KMS-11 (cell line): ENCODE results near the gene RAB11FIP2.

Experiments
- H2AFZ ChIP-seq: fragments of 200-600 bp; sonication (generic); 2 replicates; pipeline ENCODE4 v1.6.1; 2016; ENCODE audit warnings: antibody characterized with exemption, mixed run types, low read depth
- H3K27ac ChIP-seq: fragments of 200-600 bp; sonication (generic); 2 replicates; pipeline ENCODE4 v1.6.1; 2016; ENCODE audit warnings: mild to moderate bottlenecking, mixed run types
- H3K27me3 ChIP-seq: fragments of 200-600 bp; sonication (generic); 2 replicates; pipeline ENCODE4 v1.6.1; 2017; ENCODE audit warnings: mild to moderate bottlenecking, low read depth, mixed run types, moderate library complexity; ENCODE audit not compliant: insufficient read depth
- H3K36me3 ChIP-seq: fragments of 200-600 bp; sonication (generic); 2 replicates; pipeline ENCODE4 v1.6.1; 2017; ENCODE audit warnings: mild to moderate bottlenecking, mixed run types; ENCODE audit not compliant: insufficient read depth
- H3K4me1 ChIP-seq: fragments of 200-600 bp; sonication (generic); 2 replicates; pipeline ENCODE4 v1.6.1; 2016; ENCODE audit warnings: mild to moderate bottlenecking, low read depth, mixed run types; ENCODE audit not compliant: poor library complexity, severe bottlenecking
- H3K4me2 ChIP-seq: fragments of 200-600 bp; sonication (generic); 2 replicates; pipeline ENCODE4 v1.7.0; 2016; ENCODE audit warnings: mild to moderate bottlenecking, mixed run types
- H3K4me3 ChIP-seq: fragments of 200-600 bp; sonication (generic); IDR thresholded peaks from 2 replicates; pipeline ENCODE4 v1.6.1; 2017; ENCODE audit warnings: low read depth, low read length, mixed read lengths; ENCODE audit not compliant: insufficient read depth
- H3K79me2 ChIP-seq: fragments of 200-600 bp; sonication (generic); 2 replicates; pipeline ENCODE4 v1.6.1; 2016; ENCODE audit warnings: low read depth, mixed run types; ENCODE audit not compliant: insufficient read depth
- H3K9ac ChIP-seq: fragments of 200-600 bp; sonication (generic); 2 replicates; pipeline ENCODE4 v1.6.1; 2016; ENCODE audit warnings: mild to moderate bottlenecking, mixed run types
- H4K20me1 ChIP-seq: fragments of 200-600 bp; sonication (generic); 2 replicates; pipeline ENCODE4 v1.6.1; 2016; ENCODE audit warnings: mild to moderate bottlenecking, mixed run types; ENCODE audit not compliant: insufficient read depth
- TF ChIP-seq, protein P1 (sequence below): fragments of 200-600 bp; sonication (generic); conservative IDR thresholded peaks from 2 replicates; pipeline ENCODE4 v1.6.1; 2017; ENCODE audit warnings: low read depth, mild to moderate bottlenecking, antibody characterized with exemption, low read length, moderate library complexity, mixed read lengths

Gene RAB11FIP2

DNA sequence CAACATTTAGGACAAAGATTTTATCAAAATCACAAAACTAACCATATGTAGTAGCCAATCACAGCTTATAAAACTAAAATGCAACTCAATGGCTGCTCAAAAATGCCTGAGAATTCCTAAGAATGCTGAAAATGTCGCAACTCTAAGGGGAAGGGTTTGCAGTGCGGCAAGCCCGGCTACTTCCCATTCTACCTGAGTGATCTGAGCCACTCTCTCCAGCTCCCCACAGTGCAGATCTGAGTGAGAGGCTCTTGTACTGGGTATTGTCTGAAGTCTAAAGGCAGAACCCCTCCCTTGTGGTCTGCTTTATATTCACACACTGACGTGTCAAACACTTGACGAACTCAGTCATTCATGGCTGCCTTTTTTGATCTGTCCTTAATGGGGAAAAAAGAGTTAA lies 28.9 kb downstream of the RAB11FIP2 start:
- Histone ChIP-seq H3K79me2 (no peaks in the 10 kb centered on the region), H3K4me3 (no peak overlapping the region), H3K4me1 (peaks cover 24% of the 10 kb centered on the region), H3K36me3 (no peaks in the 10 kb centered on the region), H3K27ac (no peak overlapping the region), H3K4me2 (no peak overlapping the region), H2AFZ (no peak overlapping the region), H3K9ac (no peak overlapping the region), H4K20me1 (no peaks in the 10 kb centered on the region), H3K27me3 (no peaks in the 10 kb centered on the region)
- TF ChIP-seq, protein P1, sequence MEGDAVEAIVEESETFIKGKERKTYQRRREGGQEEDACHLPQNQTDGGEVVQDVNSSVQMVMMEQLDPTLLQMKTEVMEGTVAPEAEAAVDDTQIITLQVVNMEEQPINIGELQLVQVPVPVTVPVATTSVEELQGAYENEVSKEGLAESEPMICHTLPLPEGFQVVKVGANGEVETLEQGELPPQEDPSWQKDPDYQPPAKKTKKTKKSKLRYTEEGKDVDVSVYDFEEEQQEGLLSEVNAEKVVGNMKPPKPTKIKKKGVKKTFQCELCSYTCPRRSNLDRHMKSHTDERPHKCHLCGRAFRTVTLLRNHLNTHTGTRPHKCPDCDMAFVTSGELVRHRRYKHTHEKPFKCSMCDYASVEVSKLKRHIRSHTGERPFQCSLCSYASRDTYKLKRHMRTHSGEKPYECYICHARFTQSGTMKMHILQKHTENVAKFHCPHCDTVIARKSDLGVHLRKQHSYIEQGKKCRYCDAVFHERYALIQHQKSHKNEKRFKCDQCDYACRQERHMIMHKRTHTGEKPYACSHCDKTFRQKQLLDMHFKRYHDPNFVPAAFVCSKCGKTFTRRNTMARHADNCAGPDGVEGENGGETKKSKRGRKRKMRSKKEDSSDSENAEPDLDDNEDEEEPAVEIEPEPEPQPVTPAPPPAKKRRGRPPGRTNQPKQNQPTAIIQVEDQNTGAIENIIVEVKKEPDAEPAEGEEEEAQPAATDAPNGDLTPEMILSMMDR, result no peak

DNA sequence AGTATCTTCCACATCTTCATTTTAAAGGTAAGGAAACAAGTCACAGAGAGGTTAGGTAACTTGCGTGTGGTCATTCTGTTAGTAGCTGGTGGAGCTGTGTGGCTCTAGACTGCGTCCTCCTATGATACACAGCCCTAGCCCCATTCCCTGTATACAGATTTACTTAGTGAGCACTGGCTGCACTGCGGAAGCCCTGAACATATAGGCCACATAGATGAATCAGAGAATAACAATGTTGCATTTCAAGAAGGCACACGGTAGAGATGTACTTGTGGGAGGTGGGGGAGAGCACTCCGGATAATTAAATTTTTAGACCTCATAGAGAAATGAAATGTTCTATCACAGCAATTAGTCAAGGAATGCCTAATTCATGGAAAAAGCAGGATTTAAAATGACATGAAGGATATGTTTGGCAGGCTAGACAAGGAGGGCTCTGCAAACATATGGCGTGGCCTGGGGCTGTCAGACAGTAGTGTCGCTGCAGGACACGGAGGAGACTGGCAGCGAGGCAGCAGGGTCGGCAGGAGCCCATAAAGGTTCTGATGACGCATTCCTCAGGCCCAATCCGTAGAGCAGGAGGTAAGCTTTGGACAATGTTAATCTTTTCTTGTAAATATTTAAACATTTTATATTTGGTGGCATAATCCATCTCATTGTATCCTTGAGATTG lies 29.5 kb downstream of the RAB11FIP2 start:
- Histone ChIP-seq H3K4me3 (no peak overlapping the region), H3K9ac (no peak overlapping the region), H2AFZ (no peak overlapping the region), H3K27ac (no peak overlapping the region), H3K4me2 (no peak overlapping the region), H3K36me3 (no peaks in the 10 kb centered on the region), H3K4me1 (peaks cover 31% of the 10 kb centered on the region), H3K79me2 (no peaks in the 10 kb centered on the region), H3K27me3 (no peaks in the 10 kb centered on the region), H4K20me1 (no peaks in the 10 kb centered on the region)
- TF ChIP-seq, protein P1, result no peak

DNA sequence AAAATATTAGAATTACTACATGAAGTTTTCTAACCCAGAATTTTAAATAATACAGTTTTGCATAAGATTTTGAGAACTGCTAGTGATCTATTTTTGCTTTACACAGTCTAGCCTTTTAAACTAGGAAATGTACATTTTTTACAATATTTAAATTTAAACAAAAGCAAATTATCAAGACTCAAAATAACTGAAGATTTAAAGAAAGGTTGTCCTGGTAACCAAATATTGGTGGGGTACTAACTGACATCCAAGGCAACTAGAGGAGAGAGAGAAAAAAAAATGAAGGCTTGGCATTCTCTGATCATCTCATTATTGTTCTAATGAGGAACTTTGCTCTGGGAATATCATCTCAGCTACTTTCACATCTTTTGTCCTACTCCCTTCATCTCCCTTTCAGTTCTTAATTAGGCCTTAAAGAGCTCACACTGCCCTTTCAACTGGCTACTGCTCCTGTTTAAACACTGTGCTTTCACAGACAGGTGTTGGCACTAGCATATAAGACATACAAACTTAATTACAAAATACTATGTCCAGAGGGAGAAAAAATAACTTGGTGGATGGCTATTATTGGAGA lies 33.7 kb downstream of the RAB11FIP2 start:
- H3K27ac ChIP-seq, result peak overlapping the region; percentile 63
- peak overlapping the region; percentile 50 for H3K4me2 ChIP-seq
- no peaks in the 10 kb centered on the region for H3K27me3 ChIP-seq
- no peaks in the 10 kb centered on the region for H3K79me2 ChIP-seq
- no peaks in the 10 kb centered on the region; the same call in 1 of the 2 replicates for H3K36me3 ChIP-seq
- H3K9ac ChIP-seq, result peak overlapping the region; percentile 9; the same call in 1 of the 2 replicates
- no peaks in the 10 kb centered on the region for H4K20me1 ChIP-seq
- H3K4me1 ChIP-seq, result peaks cover 47% of the 10 kb centered on the region
- no peak overlapping the region for H2AFZ ChIP-seq
- H3K4me3 ChIP-seq, result no peak overlapping the region
- TF ChIP-seq, protein P1, result no peak

DNA sequence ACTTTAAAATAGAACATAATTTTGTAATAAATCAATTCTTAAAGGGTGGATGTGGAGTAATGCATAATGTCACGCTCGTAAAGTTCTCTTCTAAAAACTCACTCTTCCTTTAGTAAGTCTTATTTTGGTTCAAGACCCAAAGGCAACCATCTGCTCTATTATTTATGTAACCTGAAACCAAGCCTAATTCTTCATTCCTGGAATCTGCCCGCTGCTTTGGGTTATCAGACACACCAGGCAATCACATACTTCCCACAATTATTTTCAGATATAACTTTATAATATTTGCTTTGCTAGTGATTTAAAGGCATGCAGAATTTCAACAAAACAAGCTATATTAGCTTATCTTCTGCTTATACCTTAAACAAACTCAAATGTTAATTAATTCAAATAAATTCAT lies 39.0 kb downstream of the RAB11FIP2 start:
- H3K27me3 ChIP-seq, result no peaks in the 10 kb centered on the region
- no peak overlapping the region for H3K9ac ChIP-seq
- H3K36me3 ChIP-seq, result no peaks in the 10 kb centered on the region; the same call in 1 of the 2 replicates
- TF ChIP-seq, protein P1, result no peak
- H3K79me2 ChIP-seq, result no peaks in the 10 kb centered on the region
- no peak overlapping the region for H2AFZ ChIP-seq
- H3K4me1 ChIP-seq, result peaks cover 31% of the 10 kb centered on the region
- no peak overlapping the region for H3K27ac ChIP-seq
- no peak overlapping the region for H3K4me2 ChIP-seq
- no peak overlapping the region for H3K4me3 ChIP-seq
- H4K20me1 ChIP-seq, result no peaks in the 10 kb centered on the region
